Esophagus muscularis mucosa (tissue), 4 donors: Measurements from ENCODE around the gene MTG1. TPM values are rescaled to one million over a fixed set of nuclear protein-coding genes. Genes with fewer than 3 reads are reported as not detected.

Experiments
- DNase-seq: peaks from one replicate; pipeline ENCODE4 v3.0.0-alpha.2; 2017; ENCODE audit errors: extremely low spot score
- H3K27ac ChIP-seq, 4 donors: fragments of 200-600 bp; sonication (generic); replicated peaks in 1 of 4; 1 replicate in 3 of 4; 2 replicates in 1 of 4; pipeline ENCODE4 v1.5.1; 2016 to 2019; ENCODE audit warnings: mild to moderate bottlenecking in 1 of 4
- H3K27me3 ChIP-seq, 4 donors: fragments of 200-600 bp; sonication (generic); one replicate each; pipeline versions ENCODE4 v1.5.1 to v1.6.0; 2016 to 2019
- H3K36me3 ChIP-seq, 4 donors: fragments of 200-600 bp; sonication (generic); one replicate each; pipeline ENCODE4 v1.5.1; 2016 to 2019
- H3K4me1 ChIP-seq, 4 donors: fragments of 200-600 bp; sonication (generic); one replicate each; pipeline ENCODE4 v1.5.1; 2016 to 2019
- H3K4me3 ChIP-seq, 4 donors: fragments of 200-600 bp; sonication (generic); 1 replicate in 2 of 4; 2 replicates in 2 of 4; pipeline ENCODE4 v1.5.1; 2016 to 2019; ENCODE audit warnings: mild to moderate bottlenecking in 4 of 4, moderate library complexity in 1 of 4
- H3K9me3 ChIP-seq, 4 donors: fragments of 200-600 bp; sonication (generic); 1 replicate in 3 of 4; 2 replicates in 1 of 4; pipeline ENCODE4 v1.5.1; 2016 to 2019
- EP300 ChIP-seq: sonication (generic); formaldehyde crosslinking; IDR thresholded peaks from one replicate; pipeline ENCODE4 v1.6.1; 2017; ENCODE audit warnings: antibody characterized with exemption
- POLR2A ChIP-seq: fragments of 450-650 bp; IDR thresholded peaks from one replicate; pipeline ENCODE4 v1.6.1; 2017; ENCODE audit warnings: antibody characterized with exemption, moderate library complexity, mild to moderate bottlenecking, low read depth
- POLR2AphosphoS5 ChIP-seq, 2 donors: sonication (generic); formaldehyde crosslinking; IDR thresholded peaks; one replicate each; pipeline ENCODE4 v1.6.1; 2017; ENCODE audit warnings: antibody characterized with exemption in 2 of 2
- WGBS: methylation state at CpG from one replicate; pipeline ENCODE4 v1.1.5; 2018; 5-methylcytosine and 5-hydroxymethylcytosine counted together
- intact Hi-C: fragments of 100-400 bp; cut with DNase I; formaldehyde crosslinking; loops from one replicate; pipeline ENCODE4 v1.15.1; 2023
- total RNA-seq, 4 donors: library from RNA; depleted of rRNA; stranded (reverse); fragments of >200 nt; gene quantifications; one replicate each; pipeline versions ENCODE4 v1.1.0 to v1.2.1, GENCODE V29; 2016
- TF ChIP-seq, protein P1 (sequence below), 3 experiments: fragments of 200-600 bp in 2 of 3; fragments of 450-650 bp in 1 of 3; sonication (generic) in 2 of 3; IDR thresholded peaks; one replicate each; pipeline ENCODE4 v1.5.1; 2017 to 2019; ENCODE audit warnings: antibody characterized with exemption in 3 of 3, mild to moderate bottlenecking in 2 of 3, moderate library complexity in 1 of 3

MTG1 gene
- total RNA-seq, 4 donors from 2014 or later = 12.6 to 23.6 (median 15.9) TPM

DNA sequence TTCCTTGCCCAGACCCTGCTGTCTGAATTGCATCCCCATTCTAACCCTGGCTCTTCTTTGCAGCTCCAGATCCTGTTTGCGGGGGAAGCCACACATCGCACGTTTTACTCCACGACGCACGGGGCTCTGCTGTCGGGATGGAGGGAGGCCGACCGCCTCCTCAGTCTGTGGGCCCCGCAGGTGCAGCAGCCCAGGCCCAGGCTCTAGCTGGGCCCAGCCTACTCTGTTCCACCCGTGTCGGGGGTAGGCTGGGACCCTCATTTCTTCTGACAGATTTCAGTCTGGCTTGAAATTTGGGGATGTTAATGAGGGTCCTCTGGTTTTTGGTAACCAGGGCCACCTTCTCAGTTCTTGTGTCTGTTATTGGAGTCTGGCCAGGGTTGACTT, 2.7 kb upstream of the MTG1 start:
- intact Hi-C loops = no loop called here
- WGBS = 95% methylated on average over 9 of the region's 12 CpGs
- DNase-seq = no peak

DNA sequence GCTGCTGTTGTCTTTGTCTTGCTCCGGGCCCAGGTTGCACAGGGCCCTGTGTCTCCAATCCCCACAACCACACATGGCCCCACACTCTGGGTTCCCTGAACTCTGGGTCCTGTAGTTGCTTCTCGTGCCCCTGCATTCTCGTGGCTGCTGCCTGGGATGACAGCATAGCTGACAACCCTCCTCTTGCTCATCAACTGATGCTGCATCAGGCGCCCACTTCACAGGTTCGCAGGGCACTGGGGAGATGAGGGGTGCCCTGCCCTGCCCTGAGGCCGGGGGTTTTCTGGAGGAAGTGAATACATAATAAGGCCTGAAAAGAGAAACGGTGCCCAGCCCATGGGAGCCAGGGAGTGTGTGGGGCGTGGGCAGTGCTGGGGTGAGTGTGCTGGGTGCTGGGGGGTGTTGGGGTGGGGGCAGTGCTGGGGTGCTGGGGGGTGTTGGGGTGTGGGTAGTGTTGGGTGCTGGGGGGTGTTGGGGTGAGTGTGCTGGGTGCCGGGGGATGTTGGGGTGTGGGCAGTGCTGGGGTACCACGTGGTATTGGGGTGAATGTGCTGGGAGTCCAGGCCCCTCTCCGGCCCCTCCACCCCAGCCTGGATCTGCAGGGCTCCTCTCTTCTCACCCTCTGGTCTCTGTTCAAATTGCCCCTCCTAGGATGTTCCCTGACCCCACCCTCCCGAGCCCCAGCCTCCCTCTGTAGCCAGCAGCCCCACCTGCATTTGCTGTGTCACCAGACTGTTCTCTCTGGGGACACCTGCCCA, 2.0 kb upstream of the MTG1 start:
- intact Hi-C loops = no loop called here

More for the DNA sequence above, 2.7 kb upstream of the MTG1 start:
- H3K27me3 ChIP-seq = no peaks in the 10 kb centered on the region
- peaks cover 0 to 50% (median 13%) of the 10 kb centered on the region in 4 donors for H3K36me3 ChIP-seq
- H3K27ac ChIP-seq = no peak overlapping the region
- peaks cover 14 to 20% (median 17%) of the 10 kb centered on the region in 4 donors for H3K4me1 ChIP-seq
- no peak for TF ChIP-seq POLR2A
- TF ChIP-seq POLR2AphosphoS5 (IDR thresholded peaks at IDR 0.05) = no peak
- no peak for TF ChIP-seq EP300
- TF ChIP-seq, protein P1, sequence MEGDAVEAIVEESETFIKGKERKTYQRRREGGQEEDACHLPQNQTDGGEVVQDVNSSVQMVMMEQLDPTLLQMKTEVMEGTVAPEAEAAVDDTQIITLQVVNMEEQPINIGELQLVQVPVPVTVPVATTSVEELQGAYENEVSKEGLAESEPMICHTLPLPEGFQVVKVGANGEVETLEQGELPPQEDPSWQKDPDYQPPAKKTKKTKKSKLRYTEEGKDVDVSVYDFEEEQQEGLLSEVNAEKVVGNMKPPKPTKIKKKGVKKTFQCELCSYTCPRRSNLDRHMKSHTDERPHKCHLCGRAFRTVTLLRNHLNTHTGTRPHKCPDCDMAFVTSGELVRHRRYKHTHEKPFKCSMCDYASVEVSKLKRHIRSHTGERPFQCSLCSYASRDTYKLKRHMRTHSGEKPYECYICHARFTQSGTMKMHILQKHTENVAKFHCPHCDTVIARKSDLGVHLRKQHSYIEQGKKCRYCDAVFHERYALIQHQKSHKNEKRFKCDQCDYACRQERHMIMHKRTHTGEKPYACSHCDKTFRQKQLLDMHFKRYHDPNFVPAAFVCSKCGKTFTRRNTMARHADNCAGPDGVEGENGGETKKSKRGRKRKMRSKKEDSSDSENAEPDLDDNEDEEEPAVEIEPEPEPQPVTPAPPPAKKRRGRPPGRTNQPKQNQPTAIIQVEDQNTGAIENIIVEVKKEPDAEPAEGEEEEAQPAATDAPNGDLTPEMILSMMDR (IDR thresholded peaks at IDR 0.05) = no peak
- no peak overlapping the region for H3K4me3 ChIP-seq
- no peaks in the 10 kb centered on the region for H3K9me3 ChIP-seq

DNA sequence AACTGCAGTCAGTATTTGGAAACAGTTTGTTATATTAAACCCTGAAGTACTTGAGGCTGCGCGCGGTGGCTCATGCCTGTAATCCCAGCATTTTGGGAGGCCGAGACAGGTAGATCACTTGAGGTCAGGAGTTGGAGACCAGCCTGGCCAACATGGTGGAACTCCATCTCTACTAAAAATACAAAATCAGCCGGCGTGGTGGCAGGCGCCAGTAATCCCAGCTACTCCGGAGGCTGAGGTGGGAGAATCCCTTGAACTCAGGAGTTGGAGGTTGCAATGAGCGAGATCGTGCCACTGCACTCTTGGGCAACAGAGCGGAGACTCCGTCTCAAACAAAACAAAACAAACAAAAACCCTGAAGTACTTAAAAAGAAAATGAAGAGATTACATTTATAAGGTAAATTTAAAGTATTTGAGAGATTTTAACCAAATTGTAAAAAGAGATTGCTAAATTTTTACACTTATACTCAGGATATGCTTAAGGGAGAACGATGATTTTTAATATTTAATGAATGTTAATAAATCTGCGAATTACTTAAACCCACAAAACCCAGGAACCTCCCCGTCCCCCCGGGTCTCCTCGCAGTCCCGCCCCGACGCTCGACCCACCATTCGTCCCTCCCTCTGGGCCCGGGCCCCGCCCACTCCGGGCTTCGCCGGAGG, 425 bp upstream of the MTG1 start:
- peak overlapping the region; percentile 75 to 86 (median 82) for H3K27ac ChIP-seq
- peaks cover 2 to 63% (median 30%) of the 10 kb centered on the region in 4 donors for H3K36me3 ChIP-seq
- peaks cover 14 to 20% (median 17%) of the 10 kb centered on the region in 4 donors for H3K4me1 ChIP-seq
- H3K4me3 ChIP-seq = peak overlapping the region; percentile 67 to 93 (median 81)
- no peaks in the 10 kb centered on the region for H3K9me3 ChIP-seq
- 36% methylated on average over 27 of the region's 27 CpGs for WGBS
- no peaks in the 10 kb centered on the region for H3K27me3 ChIP-seq
- no peak for TF ChIP-seq EP300
- TF ChIP-seq, protein P1 (IDR thresholded peaks at IDR 0.05) = no peak
- no peak for TF ChIP-seq POLR2A
- no peak for TF ChIP-seq POLR2AphosphoS5 (IDR thresholded peaks at IDR 0.05)
- intact Hi-C loops = no loop called here
- DNase-seq = no peak

More for the DNA sequence above, 2.0 kb upstream of the MTG1 start:
- Histone ChIP-seq H3K36me3 (peaks cover 0 to 57% (median 17%) of the 10 kb centered on the region in 4 donors), H3K9me3 (no peaks in the 10 kb centered on the region), H3K4me3 (no peak overlapping the region), H3K4me1 (peaks cover 14 to 20% (median 17%) of the 10 kb centered on the region in 4 donors), H3K27ac (no peak overlapping the region), H3K27me3 (no peaks in the 10 kb centered on the region)
- WGBS = 90% methylated on average over 9 of the region's 12 CpGs
- DNase-seq = no peak
- TF ChIP-seq EP300 (no peak), POLR2AphosphoS5 (IDR thresholded peaks at IDR 0.05) (no peak), POLR2A (no peak)
- TF ChIP-seq, protein P1 (IDR thresholded peaks at IDR 0.05) = no peak

DNA sequence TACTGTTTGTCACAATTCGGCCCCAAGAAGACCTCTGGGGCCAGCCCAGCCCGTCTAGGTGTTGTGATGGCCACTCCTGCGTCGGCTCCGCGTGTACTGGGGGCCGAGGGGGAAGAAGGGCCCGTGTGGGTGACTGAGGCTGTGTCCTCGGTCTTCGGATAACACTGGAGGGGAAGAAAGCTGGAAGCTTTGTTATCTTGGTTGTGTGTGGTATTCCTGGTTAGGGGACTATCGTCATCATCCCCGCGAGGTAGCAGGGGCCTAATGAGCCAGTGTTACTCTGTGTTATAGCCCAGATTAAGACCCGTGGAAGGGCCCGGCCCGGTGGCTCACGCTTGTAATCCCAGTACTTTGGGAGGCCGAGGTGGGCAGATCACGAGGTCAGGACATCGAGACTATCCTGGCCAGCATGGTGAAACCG, 854 bp downstream of the MTG1 start:
- intact Hi-C loops = no loop called here
- no peaks in the 10 kb centered on the region for H3K9me3 ChIP-seq
- no peak for DNase-seq
- peak overlapping the region; percentile 67 to 93 (median 81) for H3K4me3 ChIP-seq
- TF ChIP-seq POLR2AphosphoS5 (IDR thresholded peaks at IDR 0.05) (no peak), EP300 (no peak), POLR2A (no peak)
- H3K27ac ChIP-seq = peak overlapping the region; percentile 75 to 86 (median 82)
- WGBS = 44% methylated on average over 16 of the region's 21 CpGs
- H3K36me3 ChIP-seq = peaks cover 10 to 64% (median 40%) of the 10 kb centered on the region in 4 donors
- peaks cover 8 to 20% (median 15%) of the 10 kb centered on the region in 4 donors for H3K4me1 ChIP-seq
- no peaks in the 10 kb centered on the region for H3K27me3 ChIP-seq

DNA sequence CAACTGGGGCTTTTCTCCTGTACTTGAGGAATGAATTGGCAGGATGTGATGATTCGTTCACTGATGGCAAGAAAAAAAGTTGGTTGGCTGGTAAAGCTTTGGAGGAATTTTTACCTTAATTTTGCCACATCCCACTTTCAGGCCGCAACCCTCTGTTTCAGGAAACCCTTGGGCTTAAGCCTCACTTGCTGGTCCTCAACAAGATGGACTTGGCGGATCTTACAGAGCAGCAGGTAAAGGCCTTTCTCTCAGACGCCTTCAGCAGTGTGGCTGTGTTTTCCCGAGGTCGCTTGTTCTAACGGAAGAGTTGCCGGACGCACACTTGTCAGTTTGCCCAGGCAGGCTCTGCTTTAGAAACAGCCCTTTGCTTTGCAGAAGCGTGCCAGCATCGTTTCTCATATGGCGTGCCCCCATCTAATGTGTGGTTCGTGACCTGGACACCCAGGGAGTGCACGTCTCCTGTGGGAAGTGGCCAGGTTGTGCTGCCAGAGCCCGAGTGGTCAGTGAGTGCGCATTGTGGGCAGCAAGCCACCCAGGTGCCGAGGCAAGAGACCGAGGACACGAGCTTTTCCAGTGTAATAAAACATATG, 2.2 kb downstream of the MTG1 start:
- no peaks in the 10 kb centered on the region for H3K27me3 ChIP-seq

More for the DNA sequence above, 2.2 kb downstream of the MTG1 start:
- Histone ChIP-seq H3K9me3 (no peaks in the 10 kb centered on the region), H3K4me3 (no peak overlapping the region), H3K36me3 (peaks cover 10 to 66% (median 49%) of the 10 kb centered on the region in 4 donors), H3K4me1 (peaks cover 8 to 20% (median 14%) of the 10 kb centered on the region in 4 donors), H3K27ac (no peak overlapping the region)
- DNase-seq = no peak
- intact Hi-C loops = no loop called here
- TF ChIP-seq, protein P1 (IDR thresholded peaks at IDR 0.05) = no peak
- no peak for TF ChIP-seq POLR2AphosphoS5 (IDR thresholded peaks at IDR 0.05)
- no peak for TF ChIP-seq POLR2A
- WGBS = 89% methylated on average over 19 of the region's 19 CpGs
